ENCODE results near the gene FLCN. TPM values are rescaled to one million over a fixed set of nuclear protein-coding genes. Genes with fewer than 3 reads are reported as not detected.
"Not testable (repeated sequence)": the region's sequence is repeated elsewhere in the genome, so short reads cannot be mapped to it uniquely, and the experiment has no call there.

The FLCN gene
- total RNA-seq, 1 donor from 2014 or later: 59.8 TPM

DNA sequence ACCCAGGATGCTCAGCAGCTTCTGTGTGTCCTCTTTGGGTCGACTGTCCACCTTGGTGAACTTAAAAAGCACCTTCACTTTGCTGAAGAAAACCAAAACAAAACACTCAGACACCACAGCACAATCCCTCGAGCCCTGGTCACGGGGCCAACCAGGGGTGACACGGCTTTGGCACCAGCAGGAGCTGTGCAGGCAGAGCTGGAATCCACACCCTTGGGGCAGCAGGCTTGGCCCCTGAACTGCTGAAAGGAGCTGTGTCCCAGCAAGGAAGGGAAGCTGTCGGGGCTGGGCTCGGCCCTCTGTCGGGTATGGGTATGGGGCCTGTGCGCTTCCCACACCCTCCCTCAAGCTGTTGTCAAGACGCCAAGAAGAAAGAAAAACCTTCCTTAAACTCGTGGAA lies 23.2 kb downstream of the FLCN start:
- no peak for DNase-seq (ENCODE audit: low spot score)

DNA sequence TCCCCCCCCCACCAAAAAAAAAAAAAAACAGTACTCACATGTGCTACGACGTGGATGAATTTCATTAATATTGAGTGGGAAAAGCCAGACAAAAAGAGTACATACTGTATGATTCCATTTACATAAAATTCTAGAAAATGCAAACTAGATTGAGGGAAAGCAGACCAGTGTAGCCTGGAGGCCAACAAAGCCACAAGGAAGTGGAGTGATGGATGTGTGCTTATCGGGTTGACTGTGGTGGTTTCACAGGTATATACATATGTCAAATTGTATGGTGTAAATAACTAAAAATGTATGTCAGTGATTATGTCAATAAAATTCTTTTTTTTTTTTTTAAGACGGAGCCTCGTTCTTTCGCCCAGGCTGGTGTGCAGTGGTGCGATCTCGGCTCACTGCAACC lies 29.0 kb downstream of the FLCN start:
- no peak for DNase-seq (ENCODE audit: low spot score)

DNA sequence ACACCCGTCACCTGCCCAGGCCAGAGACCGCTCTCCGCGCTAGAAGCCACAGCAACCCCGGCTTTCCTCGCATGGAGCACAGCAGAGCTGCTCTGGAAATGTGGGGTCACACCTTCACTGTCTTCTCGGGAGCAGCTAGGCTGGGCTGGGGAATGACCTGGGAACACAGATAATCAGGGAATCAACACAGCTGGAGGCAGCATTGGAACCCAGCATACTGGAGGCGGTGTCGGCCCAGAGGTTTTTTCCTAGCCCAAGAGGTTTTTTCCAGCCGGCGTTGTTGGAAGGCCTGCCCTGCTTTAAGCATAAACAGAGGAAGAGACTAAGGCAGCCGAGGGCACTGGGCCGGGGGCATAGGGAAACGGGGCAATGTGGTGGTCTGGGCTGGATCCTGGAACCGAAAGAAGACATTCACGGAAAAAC lies 30.0 kb downstream of the FLCN start:
- no peak for DNase-seq (ENCODE audit: low spot score)

DNA sequence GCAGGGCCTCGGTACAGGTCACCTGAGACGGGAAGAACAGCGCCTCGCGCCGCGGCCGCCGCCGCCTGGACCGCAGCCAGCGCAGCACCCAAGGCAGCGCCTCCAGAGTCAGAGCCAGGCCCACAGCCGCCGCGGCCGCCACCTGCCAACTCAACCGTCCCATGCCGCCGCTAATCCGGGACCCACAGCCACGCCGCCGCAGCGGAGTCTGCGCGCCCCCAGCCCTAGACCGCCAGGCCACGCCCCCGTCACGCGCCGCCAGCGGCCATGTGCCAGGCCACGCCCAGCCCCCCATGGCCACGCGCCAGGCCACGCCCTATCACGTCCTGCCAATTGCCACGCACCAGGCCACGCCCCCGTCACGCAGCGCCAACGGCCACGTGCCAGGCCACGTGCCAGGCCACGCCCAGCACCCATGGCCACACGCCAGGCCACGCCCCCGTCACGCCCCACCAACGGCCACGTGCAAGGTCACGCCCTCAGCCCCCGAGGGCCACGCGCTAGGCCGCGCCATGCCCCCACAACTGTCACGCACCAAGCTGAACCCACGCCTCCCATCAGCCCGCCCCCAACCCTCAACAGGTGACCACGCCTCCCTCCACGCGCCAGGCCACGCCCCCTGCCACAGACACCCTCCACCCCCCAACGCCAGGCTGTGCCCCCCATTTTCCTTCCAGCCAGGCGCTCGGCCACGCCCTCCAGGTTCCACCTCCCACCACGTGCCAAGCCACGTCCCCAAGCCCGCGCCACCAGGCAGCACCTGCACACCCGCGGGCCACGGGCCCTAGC lies 30.6 kb downstream of the FLCN start, which contains the start of gene PLD6:
PLD6 (minus strand) TSS at position 210 of the 789 bp plus-strand sequence; CDS start at position 163, 47 bp downstream.
- DNase-seq (ENCODE audit: low spot score): peak; percentile 84

DNA sequence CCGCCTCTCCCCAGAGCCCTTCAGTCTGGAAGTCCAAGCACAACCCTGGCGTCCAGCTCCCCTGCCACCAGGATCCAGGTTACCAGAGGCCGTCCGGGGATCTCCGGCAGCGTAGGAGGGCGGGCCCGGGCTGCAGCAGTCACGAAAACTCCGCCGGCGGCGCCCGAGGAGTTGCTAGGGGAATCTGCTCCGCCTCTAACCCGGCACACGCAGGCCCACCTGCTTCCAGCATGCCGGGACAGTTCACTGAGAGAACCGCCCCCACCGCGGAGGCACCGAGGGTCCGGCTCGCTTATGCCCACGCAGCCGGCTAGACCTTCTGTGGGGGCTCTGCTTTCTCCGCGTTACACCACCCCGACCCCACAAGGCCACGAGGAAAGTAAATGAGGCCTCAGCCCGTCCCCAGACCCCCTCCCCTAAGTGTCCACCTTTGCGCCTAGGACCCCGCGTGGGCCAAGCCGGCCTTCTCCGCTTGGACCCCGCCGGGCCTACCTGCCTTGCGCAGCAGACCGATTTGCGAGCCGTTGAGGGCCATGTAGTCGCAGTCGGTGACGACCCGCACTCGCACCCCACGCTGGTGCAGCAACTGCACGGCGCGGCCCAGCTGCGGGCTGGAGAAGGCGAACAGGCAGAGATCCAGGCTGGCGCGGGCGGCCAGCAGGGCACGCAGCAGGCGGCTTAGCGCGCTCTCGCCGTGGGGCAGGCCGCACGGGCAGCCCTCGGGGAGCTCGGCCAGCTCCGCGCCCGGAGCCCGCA lies 31.4 kb downstream of the FLCN start:
- DNase-seq (ENCODE audit: low spot score): peak; percentile 64

DNA sequence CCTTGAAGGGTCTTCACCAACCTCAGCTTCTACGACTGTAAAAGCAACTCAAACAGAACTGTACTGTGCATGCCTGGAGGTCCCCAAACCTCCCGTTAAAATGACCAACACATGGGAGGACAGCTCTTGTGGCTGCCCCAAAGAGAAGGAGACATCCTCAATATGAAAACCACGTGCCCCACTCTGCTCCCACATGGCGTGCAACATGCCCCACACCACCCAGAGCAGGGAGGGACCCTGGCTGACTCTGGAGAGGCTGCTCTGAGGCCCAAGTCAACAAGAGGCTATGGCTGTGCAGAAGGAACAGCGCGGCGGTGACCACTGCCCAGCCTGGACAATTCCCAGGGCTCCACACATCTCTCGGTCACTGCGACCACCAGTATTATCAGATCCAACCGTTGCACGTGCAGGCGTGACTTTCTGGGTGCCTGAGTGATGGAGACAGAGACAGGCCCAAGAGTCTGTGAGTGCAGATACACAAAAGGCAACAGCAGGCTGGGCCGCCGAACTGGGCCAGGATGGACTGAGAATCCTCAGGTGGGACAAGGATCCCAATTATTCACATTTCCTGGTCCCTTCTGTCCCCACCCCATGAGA lies 32.2 kb downstream of the FLCN start:
- DNase-seq (ENCODE audit: low spot score): no peak

DNA sequence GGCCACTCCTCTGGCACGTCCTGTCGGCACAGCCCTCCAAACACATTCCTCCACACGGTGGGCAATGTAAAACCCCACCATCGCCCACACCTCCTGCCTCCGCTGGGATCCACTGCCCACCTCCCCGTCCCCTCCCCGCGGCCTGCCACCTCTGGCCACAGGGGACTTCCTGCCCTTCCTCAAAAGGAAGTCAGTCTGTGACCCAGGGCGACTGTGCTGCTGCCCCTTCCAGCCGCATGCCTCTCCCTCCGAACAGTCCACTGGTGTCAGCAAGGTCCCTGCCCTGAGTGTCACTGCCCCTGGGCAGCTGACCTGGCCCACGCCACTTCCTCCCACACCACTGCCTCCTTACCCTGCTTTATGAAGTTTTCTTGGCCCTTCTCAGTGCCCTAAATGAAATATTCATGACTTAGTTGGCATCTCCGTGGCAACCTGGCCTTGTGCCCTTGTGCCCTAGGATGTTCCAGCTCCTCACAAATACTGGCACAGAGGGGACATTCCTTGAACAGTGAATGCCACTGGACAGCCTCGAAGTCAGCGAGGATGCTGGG lies 32.9 kb downstream of the FLCN start:
- peak; percentile 60 for DNase-seq (ENCODE audit: low spot score)

DNA sequence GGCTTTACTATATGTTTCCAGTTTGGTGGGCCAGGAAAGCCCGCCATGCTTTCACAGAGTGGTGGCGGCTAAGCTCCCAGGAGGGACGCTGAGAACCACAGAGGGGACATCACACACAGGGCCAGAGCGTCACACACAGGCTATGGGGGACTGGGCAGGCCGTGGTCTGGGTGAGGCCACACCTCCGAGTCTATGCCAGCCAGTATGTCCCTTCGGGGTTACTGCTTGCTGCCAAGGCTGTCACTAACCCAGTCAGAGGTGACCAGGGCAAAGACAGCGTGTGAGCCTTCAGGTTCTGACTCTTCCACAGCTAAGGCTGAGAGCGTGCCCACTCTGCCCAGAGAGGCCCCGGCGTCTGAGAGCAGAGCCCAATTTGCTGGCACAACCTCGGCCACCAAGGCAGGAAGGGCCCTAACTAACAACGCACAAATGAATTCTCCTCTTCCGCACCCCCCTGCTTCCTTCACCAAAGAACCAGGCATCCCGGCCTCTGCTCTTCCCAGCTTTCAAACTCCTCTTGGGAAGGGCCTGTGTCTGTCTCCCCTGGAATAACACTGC lies 33.7 kb downstream of the FLCN start:
- no peak for DNase-seq (ENCODE audit: low spot score)

DNA sequence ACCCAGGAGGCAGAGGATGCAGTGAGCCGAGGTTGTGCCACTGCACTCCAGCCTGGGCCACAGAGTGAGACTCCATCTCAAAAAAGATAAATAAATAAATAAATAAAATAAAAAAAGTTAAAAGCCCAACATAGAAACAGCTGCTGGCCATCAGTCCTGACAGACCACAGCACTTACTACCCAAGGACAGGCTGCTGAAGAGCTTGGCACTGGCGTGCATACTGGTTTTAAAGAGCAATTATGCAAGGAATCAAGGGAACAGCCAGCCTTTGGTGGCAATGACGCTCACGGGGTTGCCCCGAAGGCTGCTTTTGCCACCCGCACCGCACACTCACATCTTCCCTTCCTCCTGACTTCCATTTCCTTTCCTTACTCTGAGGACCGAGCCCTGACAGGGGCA lies 35.1 kb downstream of the FLCN start:
- no peak for DNase-seq (ENCODE audit: low spot score)

DNA sequence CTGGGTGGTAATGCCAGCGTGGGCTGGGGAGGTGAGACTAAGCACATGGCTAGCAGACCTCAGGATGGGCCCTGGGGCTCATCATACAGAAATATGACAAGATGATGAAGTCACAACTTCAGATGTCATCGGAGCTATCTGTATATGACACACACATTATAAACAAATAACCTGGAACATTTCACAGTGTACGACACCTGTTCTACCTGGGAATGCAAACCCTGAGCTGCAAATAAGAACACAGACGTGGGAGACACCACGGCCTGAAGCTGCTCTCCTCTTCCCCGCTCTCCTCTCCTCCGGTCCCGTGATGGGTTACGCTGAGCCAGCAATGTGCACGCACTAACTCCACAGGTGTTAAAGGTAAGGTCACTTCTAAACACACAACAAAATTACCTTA lies 35.7 kb downstream of the FLCN start:
- no peak for DNase-seq (ENCODE audit: low spot score)

DNA sequence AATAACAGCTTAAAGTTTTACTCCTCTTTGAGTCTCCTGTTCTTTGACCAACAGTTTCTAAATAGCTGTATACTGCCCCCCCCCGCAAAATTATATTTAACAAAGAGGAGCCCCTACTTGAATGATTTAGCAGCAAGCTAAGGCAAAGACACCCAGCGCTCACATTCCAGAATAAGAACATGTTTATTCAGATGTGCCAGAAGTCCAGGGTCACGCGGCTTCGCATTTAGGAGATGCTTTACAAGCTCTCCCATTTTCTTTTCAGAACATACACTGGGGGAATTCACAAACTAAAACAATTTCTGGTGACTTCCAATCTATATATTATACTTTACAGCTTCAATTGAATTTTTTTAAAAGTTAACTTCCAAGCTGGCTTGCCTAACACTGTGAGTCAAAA lies 36.1 kb downstream of the FLCN start:
- DNase-seq (ENCODE audit: low spot score): no peak

DNA sequence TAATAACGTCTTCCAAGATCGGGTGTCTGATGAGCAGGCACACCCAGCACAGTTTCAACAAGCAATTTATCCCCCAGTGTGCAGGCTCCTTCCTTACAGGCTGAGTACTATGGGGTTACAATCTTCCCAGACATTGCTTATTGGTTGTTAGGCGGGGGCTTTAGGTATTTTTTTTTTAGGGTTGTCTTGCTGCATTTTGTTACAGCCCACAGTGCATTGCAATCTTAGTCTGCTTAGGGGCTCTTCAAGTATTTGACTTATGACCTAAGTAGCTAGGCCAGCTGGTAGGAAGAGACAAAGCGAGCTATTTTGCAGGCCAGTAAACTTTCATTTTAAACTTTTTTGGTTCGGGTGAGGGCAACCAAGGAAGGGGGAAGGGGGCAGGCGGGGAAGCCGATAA lies 36.7 kb downstream of the FLCN start:
- no peak for DNase-seq (ENCODE audit: low spot score)

DNA sequence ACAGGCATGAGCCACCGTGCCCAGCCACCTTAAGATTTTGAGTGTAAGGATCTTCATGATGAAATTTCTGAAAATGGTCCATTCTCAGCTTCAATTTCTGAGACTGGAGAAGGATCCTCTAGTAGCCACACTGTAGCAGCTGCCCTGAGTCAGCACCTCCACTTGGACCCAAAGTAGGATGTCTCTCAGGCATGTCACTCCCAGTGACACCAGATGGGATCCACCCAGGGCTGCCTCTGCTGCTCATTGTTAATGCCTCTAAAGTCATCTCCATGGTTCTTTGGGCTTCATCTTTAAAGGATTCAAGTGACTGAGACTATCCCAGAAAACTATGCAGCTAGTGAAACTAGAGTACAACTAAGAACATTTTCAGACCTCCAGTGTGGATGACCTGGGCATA lies 38.7 kb downstream of the FLCN start:
- DNase-seq (ENCODE audit: low spot score): no peak

DNA sequence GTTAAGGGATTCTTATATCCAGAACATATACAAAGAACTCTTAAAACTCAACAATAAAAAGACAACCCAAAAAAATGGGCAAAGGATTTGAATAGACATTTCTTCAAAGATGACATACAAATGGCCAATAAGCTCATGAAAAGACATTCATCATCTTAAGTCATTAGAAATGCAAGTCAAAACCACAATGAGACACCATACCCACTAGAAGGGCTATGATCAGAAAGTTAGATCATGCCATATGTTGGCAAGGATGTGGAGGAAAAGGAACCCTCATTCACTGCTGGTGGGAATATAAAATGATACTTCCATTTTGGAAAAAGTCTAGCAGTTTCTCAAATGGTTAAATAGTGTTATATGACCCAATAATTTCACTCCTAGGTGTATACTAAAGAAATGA lies 40.2 kb downstream of the FLCN start:
- DNase-seq (ENCODE audit: low spot score): no peak

DNA sequence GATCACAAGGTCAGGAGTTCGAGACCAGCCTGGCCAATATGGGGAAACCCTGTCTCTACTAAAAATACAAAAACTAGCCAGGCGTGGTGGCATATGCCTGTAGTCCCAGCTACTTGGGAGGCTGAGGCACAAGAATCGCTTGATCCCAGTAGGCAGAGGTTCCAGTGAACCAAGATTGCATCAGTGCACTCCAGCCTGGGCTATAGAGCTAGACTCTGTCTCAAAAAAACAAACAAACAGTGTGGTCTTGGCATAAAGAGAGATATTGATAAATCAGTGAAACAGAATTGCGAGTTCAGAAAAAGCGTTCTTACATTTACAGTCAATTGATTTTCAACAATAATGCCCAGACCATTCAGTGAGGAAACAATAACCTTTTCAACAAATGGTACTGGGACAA lies 41.5 kb downstream of the FLCN start:
- not testable (repeated sequence) for DNase-seq (ENCODE audit: low spot score)

DNA sequence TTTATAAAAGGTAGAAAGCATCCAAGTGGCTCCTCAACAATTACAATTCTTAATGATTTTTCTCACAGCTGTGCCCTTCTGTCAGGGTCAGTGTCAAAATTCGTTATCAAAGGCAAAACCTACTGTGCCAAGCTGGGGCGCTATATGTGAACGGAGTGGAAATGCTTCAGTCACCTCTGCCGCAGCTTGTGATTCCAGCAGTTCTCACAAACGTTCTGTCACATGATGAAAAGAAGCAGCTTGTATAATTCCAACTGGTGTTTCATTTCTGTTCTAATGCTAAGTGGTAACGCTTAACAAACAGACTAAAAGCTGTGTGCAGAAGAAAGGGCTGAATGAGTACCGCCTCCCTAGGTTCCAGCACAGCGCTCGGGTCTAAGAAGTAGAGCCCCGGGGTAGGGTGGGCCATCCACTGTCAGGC lies 45.0 kb downstream of the FLCN start:
- DNase-seq (ENCODE audit: low spot score): no peak

DNA sequence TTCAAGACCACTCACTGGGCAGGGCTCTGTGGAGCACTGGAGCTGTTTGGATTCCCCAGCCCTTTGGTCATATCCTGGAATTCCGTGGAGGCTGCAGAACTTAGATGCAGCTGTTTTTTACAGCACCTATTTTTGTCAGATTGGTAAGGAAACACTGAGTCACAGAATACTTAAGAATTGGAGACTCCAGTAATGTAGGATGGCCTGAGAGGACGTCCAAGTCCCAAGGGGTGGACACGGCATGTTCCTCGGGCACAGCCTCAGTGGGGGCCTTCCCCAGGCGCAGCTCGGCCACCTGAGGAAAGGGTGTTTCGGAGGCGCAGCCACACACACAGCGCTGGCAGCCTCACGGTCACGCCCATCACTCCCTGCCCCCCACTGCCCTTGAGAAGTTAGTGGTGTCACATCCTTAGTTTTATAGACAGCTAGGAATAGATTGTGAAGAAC lies 45.6 kb downstream of the FLCN start:
- DNase-seq (ENCODE audit: low spot score): no peak

DNA sequence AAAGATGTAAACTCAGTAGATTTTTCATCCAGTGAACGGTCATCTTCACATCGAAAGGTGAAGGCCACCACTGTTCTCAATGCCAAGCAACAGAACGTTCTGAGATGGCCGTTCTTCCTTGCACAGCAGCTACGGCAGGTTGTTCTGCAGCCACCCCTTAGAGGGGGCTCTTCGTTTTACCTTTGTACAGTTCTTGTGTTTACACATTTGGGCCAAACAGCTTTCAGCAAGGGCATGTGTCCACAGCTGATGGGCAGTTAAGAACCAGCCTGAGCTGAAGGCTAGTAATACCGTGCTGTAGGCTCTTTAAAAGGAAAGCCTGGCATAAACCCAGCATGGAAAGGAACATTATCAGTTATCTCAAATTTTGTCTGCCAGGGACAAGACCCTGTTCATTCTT lies 46.8 kb downstream of the FLCN start:
- DNase-seq (ENCODE audit: low spot score): no peak

DNA sequence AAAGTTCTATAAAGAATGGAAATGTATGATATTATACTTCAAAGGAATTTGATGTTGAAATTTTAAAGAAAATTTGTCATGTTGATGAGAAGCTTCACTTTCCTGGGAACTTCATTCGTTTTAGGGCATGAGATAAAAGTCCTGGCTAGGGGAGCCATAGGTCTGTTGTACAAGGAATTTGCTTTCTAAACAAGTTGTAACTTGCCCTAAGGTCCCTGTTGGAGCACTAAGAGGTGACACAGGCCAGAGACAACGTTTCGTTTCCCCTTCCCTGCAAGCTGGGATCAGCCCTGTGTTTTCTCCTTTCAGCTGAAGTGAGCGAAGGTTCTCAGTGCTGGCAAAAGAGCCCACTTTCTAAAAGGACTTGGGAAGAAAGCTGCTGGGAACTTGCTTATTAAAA lies 47.4 kb downstream of the FLCN start:
- DNase-seq (ENCODE audit: low spot score): no peak

DNA sequence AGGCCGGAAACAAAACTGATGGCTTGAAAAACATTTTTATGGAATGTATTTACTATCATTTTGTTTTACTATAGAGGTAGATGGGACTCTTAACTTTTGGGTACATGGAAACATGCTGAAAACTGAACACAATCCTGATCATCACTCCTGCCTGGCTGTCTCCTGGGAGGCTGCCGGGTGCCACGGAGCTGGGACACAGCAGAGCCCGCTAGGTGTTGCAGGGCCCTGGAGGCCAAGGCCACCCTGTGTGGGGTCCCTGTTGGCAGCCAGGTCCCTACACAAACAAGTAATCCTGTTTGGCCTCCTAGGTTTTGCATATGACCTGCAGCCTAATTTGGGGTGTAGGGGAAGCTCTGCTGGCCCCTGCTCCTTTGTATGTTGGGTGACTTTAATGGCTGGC lies 48.4 kb downstream of the FLCN start:
- no peak for DNase-seq (ENCODE audit: low spot score)

DNA sequence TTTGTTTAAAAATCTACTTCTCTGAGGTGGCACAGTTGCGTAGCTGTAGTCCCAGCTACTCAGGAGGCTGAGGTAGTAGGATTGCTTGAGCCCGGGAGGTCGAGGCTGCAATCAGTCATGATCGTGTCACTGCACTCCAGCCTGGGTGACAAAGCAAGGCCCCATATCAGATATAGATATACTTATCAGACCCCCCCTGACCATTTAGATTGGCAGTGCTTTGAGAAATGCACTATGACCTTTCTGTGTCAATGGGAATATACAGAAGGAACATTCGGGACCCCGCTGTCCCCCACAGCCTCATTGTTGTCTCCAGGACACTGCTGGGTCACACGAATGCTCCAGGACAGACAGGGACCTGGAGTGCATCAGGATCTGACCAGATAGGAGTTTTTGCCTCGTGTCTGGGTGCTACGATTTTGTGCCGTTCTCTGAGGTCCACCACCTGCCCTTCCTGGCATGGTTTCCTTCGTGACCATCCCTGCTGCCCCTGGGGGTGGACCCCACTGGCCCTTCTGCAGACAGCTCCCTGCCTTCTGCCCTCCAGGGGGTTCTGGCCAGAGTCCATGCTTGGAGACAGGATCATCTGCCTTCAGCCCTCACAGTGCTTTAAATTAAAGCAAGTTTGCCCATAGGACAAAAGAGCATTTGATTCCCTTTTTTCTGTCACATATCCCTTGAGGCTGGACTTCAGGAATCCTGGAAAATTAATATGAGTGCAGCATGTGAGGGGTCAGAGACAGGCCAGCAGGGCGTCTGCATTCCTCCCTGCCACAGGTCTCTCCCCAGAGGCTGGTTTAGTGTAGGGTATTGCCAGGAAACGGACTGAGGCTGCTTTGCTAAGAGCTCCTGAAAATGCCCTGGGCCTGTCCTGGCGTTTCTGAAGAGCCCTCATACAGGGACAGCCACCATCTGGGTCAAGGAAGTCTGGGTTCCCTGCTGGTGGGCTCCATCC lies 50.1 kb downstream of the FLCN start:
- DNase-seq (ENCODE audit: low spot score): no peak
